Transverse colon (tissue), 4 donors: Measurements from ENCODE around the gene TEX53. TPM values are rescaled to one million over a fixed set of nuclear protein-coding genes. Genes with fewer than 3 reads are reported as not detected.

ENCODE experiments used
- DNase-seq: peaks from one replicate; pipeline ENCODE4 v3.0.0-alpha.2; 2019
- H3K27ac ChIP-seq, 4 donors: fragments of 200-600 bp; sonication (generic); 2 replicates each; pipeline ENCODE4 v1.5.1; 2016 to 2018; ENCODE audit warnings: inconsistent platforms in 4 of 4
- H3K27me3 ChIP-seq: fragments of 200-600 bp; sonication (generic); 2 replicates; pipeline ENCODE4 v1.5.1; 2017; ENCODE audit warnings: inconsistent platforms
- H3K36me3 ChIP-seq, 4 donors: fragments of 200-600 bp; sonication (generic); 2 replicates each; pipeline ENCODE4 v1.5.1; 2017 to 2019; ENCODE audit warnings: inconsistent platforms in 4 of 4
- H3K4me1 ChIP-seq, 4 donors: fragments of 200-600 bp; sonication (generic); 2 replicates each; pipeline ENCODE4 v1.5.1; 2017 to 2020; ENCODE audit warnings: inconsistent platforms in 4 of 4
- H3K4me3 ChIP-seq, 4 donors: fragments of 200-600 bp; sonication (generic); 1 replicate in 1 of 4; 2 replicates in 3 of 4; pipeline versions ENCODE4 v1.5.1 to v1.6.1; 2017 to 2019; ENCODE audit warnings: inconsistent platforms in 4 of 4
- H3K9me3 ChIP-seq, 2 donors: fragments of 200-600 bp; sonication (generic); 2 replicates each; pipeline ENCODE4 v1.5.1; 2017 to 2019; ENCODE audit warnings: inconsistent platforms in 2 of 2
- EP300 ChIP-seq: sonication (generic); formaldehyde crosslinking; IDR thresholded peaks from one replicate; pipeline ENCODE4 v1.6.1; 2017; ENCODE audit warnings: antibody characterized with exemption, low read depth
- POLR2A ChIP-seq: fragments of 450-650 bp; IDR thresholded peaks from one replicate; pipeline ENCODE4 v1.6.1; 2016; ENCODE audit warnings: antibody characterized with exemption, mild to moderate bottlenecking, moderate library complexity
- POLR2AphosphoS5 ChIP-seq, 3 donors: sonication (generic); formaldehyde crosslinking; IDR thresholded peaks; one replicate each; pipeline ENCODE4 v1.6.1; 2016; ENCODE audit warnings: antibody characterized with exemption in 3 of 3
- WGBS, 2 donors: methylation state at CpG; one replicate each; pipeline ENCODE4 v1.1.5; 2018; ENCODE audit warnings: low coverage in 1 of 2; 5-methylcytosine and 5-hydroxymethylcytosine counted together
- in situ Hi-C, 4 donors: fragments of 200-750 bp; cut with MboI; loops; one replicate each; pipeline versions ENCODE4 v1.15.0 to v1.15.1; 2017; ENCODE audit warnings: low sequenced_read_pairs in 3 of 4, low pct_ligation_motif_present in 1 of 4, low pct_unique_long_range_greater_than_20kb in 1 of 4
- intact Hi-C: fragments of 100-400 bp; cut with DNase I; formaldehyde crosslinking; loops from one replicate; pipeline ENCODE4 v1.15.1; 2023; ENCODE audit warnings: low total_unique reads
- total RNA-seq, 4 donors: library from RNA; depleted of rRNA; stranded (reverse); fragments of >200 nt; gene quantifications; one replicate each; pipeline ENCODE4 v1.1.0, GENCODE V29; 2016
- TF ChIP-seq, protein P1 (sequence below), 5 experiments: fragments of 200-600 bp in 3 of 5; fragments of 450-650 bp in 2 of 5; sonication (generic) in 3 of 5; IDR thresholded peaks; 1 replicate in 2 of 5; 2 replicates in 3 of 5; pipeline ENCODE4 v1.5.1; 2016 to 2017; ENCODE audit warnings: antibody characterized with exemption in 5 of 5, inconsistent platforms in 3 of 5, mild to moderate bottlenecking in 2 of 5, moderate library complexity in 1 of 5

TEX53 gene
- not detected for total RNA-seq

GRCh38 chr9:114657705-114658104 is at the start of gene TEX53:
Gene TEX53 (minus strand): TSS chr9:114657805. CDS start chr9:114657774, 31 bp downstream.
- Histone ChIP-seq H3K4me1 (peaks cover 0 to 7% (median 0%) of the 10 kb centered on the region in 4 donors), H3K27me3 (peaks cover 4% of the 10 kb centered on the region), H3K27ac (no peak within 1 kb of the TSS), H3K36me3 (no peaks in the 10 kb centered on the region), H3K9me3 (no peaks in the 10 kb centered on the region), H3K4me3 (no peak within 1 kb of the TSS)
- in situ Hi-C loops, result loop anchor here (10.0 to 25.0 kb wide), 6 partner anchors 163 to 253 kb away; no protein-coding TSS in a partner anchor
- DNase-seq, result no peak
- TF ChIP-seq, protein P1, sequence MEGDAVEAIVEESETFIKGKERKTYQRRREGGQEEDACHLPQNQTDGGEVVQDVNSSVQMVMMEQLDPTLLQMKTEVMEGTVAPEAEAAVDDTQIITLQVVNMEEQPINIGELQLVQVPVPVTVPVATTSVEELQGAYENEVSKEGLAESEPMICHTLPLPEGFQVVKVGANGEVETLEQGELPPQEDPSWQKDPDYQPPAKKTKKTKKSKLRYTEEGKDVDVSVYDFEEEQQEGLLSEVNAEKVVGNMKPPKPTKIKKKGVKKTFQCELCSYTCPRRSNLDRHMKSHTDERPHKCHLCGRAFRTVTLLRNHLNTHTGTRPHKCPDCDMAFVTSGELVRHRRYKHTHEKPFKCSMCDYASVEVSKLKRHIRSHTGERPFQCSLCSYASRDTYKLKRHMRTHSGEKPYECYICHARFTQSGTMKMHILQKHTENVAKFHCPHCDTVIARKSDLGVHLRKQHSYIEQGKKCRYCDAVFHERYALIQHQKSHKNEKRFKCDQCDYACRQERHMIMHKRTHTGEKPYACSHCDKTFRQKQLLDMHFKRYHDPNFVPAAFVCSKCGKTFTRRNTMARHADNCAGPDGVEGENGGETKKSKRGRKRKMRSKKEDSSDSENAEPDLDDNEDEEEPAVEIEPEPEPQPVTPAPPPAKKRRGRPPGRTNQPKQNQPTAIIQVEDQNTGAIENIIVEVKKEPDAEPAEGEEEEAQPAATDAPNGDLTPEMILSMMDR (IDR thresholded peaks at IDR 0.05), result no peak
- TF ChIP-seq POLR2A (no peak), POLR2AphosphoS5 (IDR thresholded peaks at IDR 0.05) (no peak), EP300 (no peak)
- WGBS, 2 donors, result 91% methylated on average over 6 of the region's 6 CpGs; no CpG with 5 or more reads in 1 of the 2 donors
- intact Hi-C loops, result loop anchor here (5.0 to 10.0 kb wide), 2 partner anchors 173 to 255 kb away; no protein-coding TSS in a partner anchor

GRCh38 chr9:114706711-114707110 is 49.1 kb upstream of the TEX53 start:
- no peak for TF ChIP-seq EP300
- no peak for TF ChIP-seq POLR2AphosphoS5 (IDR thresholded peaks at IDR 0.05)
- Histone ChIP-seq H3K4me3 (no peak overlapping the region), H3K9me3 (no peaks in the 10 kb centered on the region), H3K27ac (no peak overlapping the region), H3K27me3 (no peaks in the 10 kb centered on the region), H3K4me1 (no peaks in the 10 kb centered on the region), H3K36me3 (no peaks in the 10 kb centered on the region)
- WGBS, 2 donors, result 85 to 100% methylated on average over 1 to 2 of the region's 2 CpGs
- in situ Hi-C loops, result no loop called here
- no peak for DNase-seq
- intact Hi-C loops, result loop anchor here (1.0 kb wide), 1 partner anchor 29 kb away; no protein-coding TSS in a partner anchor

- in situ Hi-C loops (no loop called here), intact Hi-C loops (no loop called here)
- Histone ChIP-seq H3K27ac (no peak overlapping the region), H3K36me3 (no peaks in the 10 kb centered on the region), H3K9me3 (no peaks in the 10 kb centered on the region), H3K4me3 (no peak overlapping the region), H3K27me3 (no peaks in the 10 kb centered on the region), H3K4me1 (no peaks in the 10 kb centered on the region)
- DNase-seq, result no peak
- TF ChIP-seq POLR2AphosphoS5 (IDR thresholded peaks at IDR 0.05) (no peak), POLR2A (no peak), EP300 (no peak)
- TF ChIP-seq, protein P1 (IDR thresholded peaks at IDR 0.05), result no peak
These were observed 44.4 kb upstream of the TEX53 start for GRCh38 chr9:114701988-114702387.

GRCh38 chr9:114697951-114698351 is 40.3 kb upstream of the TEX53 start:
- 88 to 89% methylated on average over 4 of the region's 4 CpGs for WGBS, 2 donors
- Histone ChIP-seq H3K9me3 (no peaks in the 10 kb centered on the region), H3K27me3 (no peaks in the 10 kb centered on the region), H3K27ac (no peak overlapping the region), H3K4me1 (peaks cover 0 to 8% (median 6%) of the 10 kb centered on the region in 4 donors), H3K36me3 (no peaks in the 10 kb centered on the region), H3K4me3 (no peak overlapping the region)
- in situ Hi-C loops (loop anchor here in 2 of 4 donors (25.0 kb wide), 1 partner anchor 814 kb away; no protein-coding TSS in a partner anchor), intact Hi-C loops (no loop called here)
- no peak for DNase-seq
- TF ChIP-seq EP300 (no peak), POLR2AphosphoS5 (IDR thresholded peaks at IDR 0.05) (no peak), POLR2A (no peak)
- TF ChIP-seq, protein P1 (IDR thresholded peaks at IDR 0.05), result no peak
